ENCODE results near the gene CCNK.

The CCNK gene

GRCh38 chr14:99510556-99511139, 29.4 kb downstream of the CCNK start:
- no peak overlapping the region for H3K4me3 ChIP-seq (ENCODE audit: low read depth, low read length)
- TF ChIP-seq, protein P1, sequence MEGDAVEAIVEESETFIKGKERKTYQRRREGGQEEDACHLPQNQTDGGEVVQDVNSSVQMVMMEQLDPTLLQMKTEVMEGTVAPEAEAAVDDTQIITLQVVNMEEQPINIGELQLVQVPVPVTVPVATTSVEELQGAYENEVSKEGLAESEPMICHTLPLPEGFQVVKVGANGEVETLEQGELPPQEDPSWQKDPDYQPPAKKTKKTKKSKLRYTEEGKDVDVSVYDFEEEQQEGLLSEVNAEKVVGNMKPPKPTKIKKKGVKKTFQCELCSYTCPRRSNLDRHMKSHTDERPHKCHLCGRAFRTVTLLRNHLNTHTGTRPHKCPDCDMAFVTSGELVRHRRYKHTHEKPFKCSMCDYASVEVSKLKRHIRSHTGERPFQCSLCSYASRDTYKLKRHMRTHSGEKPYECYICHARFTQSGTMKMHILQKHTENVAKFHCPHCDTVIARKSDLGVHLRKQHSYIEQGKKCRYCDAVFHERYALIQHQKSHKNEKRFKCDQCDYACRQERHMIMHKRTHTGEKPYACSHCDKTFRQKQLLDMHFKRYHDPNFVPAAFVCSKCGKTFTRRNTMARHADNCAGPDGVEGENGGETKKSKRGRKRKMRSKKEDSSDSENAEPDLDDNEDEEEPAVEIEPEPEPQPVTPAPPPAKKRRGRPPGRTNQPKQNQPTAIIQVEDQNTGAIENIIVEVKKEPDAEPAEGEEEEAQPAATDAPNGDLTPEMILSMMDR (IDR thresholded peaks at IDR 0.05; ENCODE audit: borderline replicate concordance, insufficient read depth, low read depth, low read length): no peak

- TF ChIP-seq, protein P1 (IDR thresholded peaks at IDR 0.05; ENCODE audit: borderline replicate concordance, insufficient read depth, low read depth, low read length): no peak
These were observed 30.4 kb downstream of the CCNK start for GRCh38 chr14:99511421-99512109.

DNA sequence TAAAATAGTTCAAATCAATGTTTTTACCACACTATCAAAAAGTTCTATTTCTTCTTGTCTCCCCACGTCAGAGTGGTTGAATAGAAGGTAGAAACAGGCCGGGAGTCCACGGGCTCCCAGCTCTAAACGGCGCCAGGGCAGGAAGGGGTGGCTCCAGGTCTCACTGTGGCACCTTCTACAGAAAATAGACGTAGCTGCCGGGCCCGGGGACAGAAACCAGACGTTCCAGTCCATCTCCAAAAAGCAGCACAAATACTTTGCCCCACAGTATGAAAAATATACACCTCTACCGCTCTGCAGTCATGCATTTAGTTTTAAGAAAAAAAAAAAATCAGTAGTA, 30.9 kb downstream of the CCNK start:
- TF ChIP-seq, protein P1 (IDR thresholded peaks at IDR 0.05; ENCODE audit: borderline replicate concordance, insufficient read depth, low read depth, low read length): no peak
- no peak overlapping the region for H3K4me3 ChIP-seq (ENCODE audit: low read depth, low read length)

More at GRCh38 chr14:99511421-99512109, 30.4 kb downstream of the CCNK start:
- H3K4me3 ChIP-seq (ENCODE audit: low read depth, low read length): no peak overlapping the region

GRCh38 chr14:99512571-99513182, 31.5 kb downstream of the CCNK start:
- TF ChIP-seq, protein P1 (IDR thresholded peaks at IDR 0.05; ENCODE audit: borderline replicate concordance, insufficient read depth, low read depth, low read length): no peak
- H3K4me3 ChIP-seq (ENCODE audit: low read depth, low read length): no peak overlapping the region

DNA sequence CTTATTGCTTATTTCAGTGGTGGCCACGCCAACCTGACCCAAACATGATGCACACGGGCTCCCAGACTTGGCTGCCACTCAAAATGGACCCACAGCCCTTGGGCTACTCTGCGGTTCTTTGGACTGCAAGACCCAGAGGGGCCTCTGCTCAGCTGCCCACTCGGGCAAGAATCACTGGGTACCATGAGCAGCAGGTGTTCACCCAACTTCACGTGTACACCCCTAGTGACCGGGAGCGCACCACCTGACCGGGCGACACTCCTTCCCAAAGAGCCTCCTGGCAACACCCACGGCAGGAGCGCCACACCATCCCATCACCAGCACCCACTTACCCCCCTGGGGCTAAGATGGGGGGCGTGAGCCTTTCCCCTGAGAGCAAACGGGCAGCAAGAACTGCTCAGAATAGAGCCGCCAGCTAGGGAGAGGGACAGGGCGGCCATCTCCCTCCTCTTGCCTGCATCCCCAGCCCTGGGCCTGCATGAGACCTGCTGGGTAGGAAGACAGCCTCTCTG, 32.0 kb downstream of the CCNK start:
- TF ChIP-seq, protein P1 (IDR thresholded peaks at IDR 0.05; ENCODE audit: borderline replicate concordance, insufficient read depth, low read depth, low read length): no peak
- no peak overlapping the region for H3K4me3 ChIP-seq (ENCODE audit: low read depth, low read length)

- no peak overlapping the region for H3K4me3 ChIP-seq (ENCODE audit: low read depth, low read length)
- TF ChIP-seq, protein P1 (IDR thresholded peaks at IDR 0.05; ENCODE audit: borderline replicate concordance, insufficient read depth, low read depth, low read length): no peak
These were observed 32.8 kb downstream of the CCNK start for GRCh38 chr14:99513946-99514551.
